ENCODE data around the gene UBL5. TPM values are rescaled to one million over a fixed set of nuclear protein-coding genes. Genes with fewer than 3 reads are reported as not detected.

UBL5 gene
- total and polyA plus RNA-seq, 10 of the 15 experiments (the other 5 are each of a cell fraction or from before 2014, with no cell fraction given) = 297 to 897 (median 711) TPM

- Histone ChIP-seq H3K27me3 (replicated peaks in 1 of 2; ENCODE audit: control insufficient read depth in 2 of 2, insufficient read depth in 2 of 2, low read length in 1 of 2) (no peaks in the 10 kb centered on the region; a peak in 1 of 4 replicates), H3K79me2 (ENCODE audit: control insufficient read depth, insufficient read depth, low read length) (no peaks in the 10 kb centered on the region), H3K9me3 (replicated peaks; ENCODE audit: control insufficient read depth, insufficient read depth, low read length) (no peaks in the 10 kb centered on the region), H3K36me3 (ENCODE audit: control insufficient read depth in 2 of 2, insufficient read depth in 2 of 2, low read length in 1 of 2) (no peaks in the 10 kb centered on the region), H3K27ac (ENCODE audit: control insufficient read depth, insufficient read depth) (no peak overlapping the region), H4K20me1 (ENCODE audit: control insufficient read depth, insufficient read depth) (no peaks in the 10 kb centered on the region), H3K9ac (ENCODE audit: control insufficient read depth, insufficient read depth, low read length) (no peak overlapping the region), H3K4me2 (ENCODE audit: control insufficient read depth, insufficient read depth) (no peak overlapping the region), H3K4me1 (ENCODE audit: control insufficient read depth, insufficient read depth, low read length) (peaks cover 3% of the 10 kb centered on the region; the same call in 1 of the 2 replicates), H3K4me3 (no peak overlapping the region), H2AFZ (ENCODE audit: control insufficient read depth, low read depth, low read length) (no peak overlapping the region)
- ATAC-seq (no peak), FAIRE-seq (no peak), DNase-seq (ENCODE audit: low read depth, low spot score) (no peak)
- intact Hi-C loops (cut with micrococcal nuclease; ENCODE audit: unreplicated experiment) = no loop called here
- RAD21 ChIA-PET (ENCODE audit: unreplicated experiment) = interaction anchor here (0.6 kb wide), 1 partner anchor 73 kb away, joined by 3 read pairs; no protein-coding TSS in a partner anchor
- no TSS peak for BruUV-seq (replicated peaks)
- TF ChIP-seq ZNF687 (IDR thresholded peaks at IDR 0.05) (no peak), ZZZ3 (IDR thresholded peaks at IDR 0.05; ENCODE audit: control insufficient read depth, insufficient read length, low read depth) (no peak), NBN (IDR thresholded peaks at IDR 0.05) (no peak), NR2C1 (IDR thresholded peaks at IDR 0.05) (no peak), ATF3 (IDR thresholded peaks at IDR 0.05; ENCODE audit: borderline replicate concordance, extremely low read depth, low read depth, low read length) (no peak)
- TF ChIP-seq, protein P1, sequence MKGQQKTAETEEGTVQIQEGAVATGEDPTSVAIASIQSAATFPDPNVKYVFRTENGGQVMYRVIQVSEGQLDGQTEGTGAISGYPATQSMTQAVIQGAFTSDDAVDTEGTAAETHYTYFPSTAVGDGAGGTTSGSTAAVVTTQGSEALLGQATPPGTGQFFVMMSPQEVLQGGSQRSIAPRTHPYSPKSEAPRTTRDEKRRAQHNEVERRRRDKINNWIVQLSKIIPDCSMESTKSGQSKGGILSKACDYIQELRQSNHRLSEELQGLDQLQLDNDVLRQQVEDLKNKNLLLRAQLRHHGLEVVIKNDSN (IDR thresholded peaks at IDR 0.05; ENCODE audit: borderline replicate concordance, extremely low read length, insufficient read depth, low read depth, low read length) = no peak
- POLR2A ChIA-PET = no interaction called here
- in situ Hi-C loops (cut with MboI) = no loop called here
- 28% methylated on average over 13 of the region's 13 CpGs for WGBS (ENCODE audit: insufficient coverage, insufficient replicate concordance, low lambda C conversion rate, missing lambda C conversion rate)
- SMC1A ChIA-PET (ENCODE audit: uncharacterized antibody, unreplicated experiment) = no interaction called here
- CTCF ChIA-PET = no interaction called here
These were observed 47.4 kb downstream of the UBL5 start for GRCh38 chr19:9875031-9875627.

All from GM12878 (cell line).